HG03575 (cell line): Measurements from ENCODE around the gene LIME1.
"Not testable (repeated sequence)": the region's sequence is repeated elsewhere in the genome, so short reads cannot be mapped to it uniquely, and the experiment has no call there.

Source experiments
- ATAC-seq: cut with Tn5 transposase; IDR thresholded peaks from one replicate; pipeline ENCODE4 v1.9.1; 2021; ENCODE audit not compliant: unreplicated experiment, insufficient number of reproducible peaks, low FRiP score; ENCODE audit errors: extremely low read depth

The LIME1 gene

GRCh38 chr20:63765902-63766301, 29.4 kb downstream of the LIME1 start:
- no peak for ATAC-seq

DNA sequence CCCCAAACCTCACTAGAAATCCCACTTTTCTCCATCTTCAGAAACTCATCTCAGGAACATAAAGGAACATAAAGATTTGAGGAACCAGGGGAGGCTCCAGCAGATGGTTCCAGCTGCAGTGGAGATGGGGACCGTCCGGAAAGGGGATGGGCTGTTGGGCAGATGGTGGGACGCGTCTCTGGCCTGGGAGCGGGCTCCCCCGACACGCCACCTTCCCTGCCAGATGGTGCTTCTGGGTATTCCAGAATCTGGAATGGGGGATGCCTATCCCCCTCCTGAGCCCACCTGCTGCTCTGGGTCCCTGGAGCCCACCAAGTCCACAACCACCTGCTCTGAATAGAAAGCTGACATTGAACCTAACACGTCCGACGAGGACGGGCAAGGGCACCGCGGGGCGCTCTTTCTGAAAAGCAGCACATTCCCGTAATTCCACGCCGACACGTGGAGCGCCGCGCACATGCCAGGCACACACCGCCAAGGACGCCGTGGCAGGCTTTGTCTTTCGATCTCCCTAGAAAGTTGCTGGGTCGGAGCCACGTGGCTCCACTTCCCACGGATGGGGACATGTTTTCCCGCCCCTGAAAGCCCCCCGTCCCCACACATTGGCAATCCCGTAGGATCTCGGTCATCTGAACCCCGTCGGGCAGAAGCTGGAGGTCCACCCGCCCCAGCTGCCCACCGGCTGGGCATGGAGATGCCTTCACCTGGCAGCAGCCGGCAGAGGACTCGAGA, 30.4 kb downstream of the LIME1 start:
- ATAC-seq = no peak

- no peak for ATAC-seq
Measured at GRCh38 chr20:63767456-63767855, 31.0 kb downstream of the LIME1 start.

GRCh38 chr20:63767886-63768285, 31.4 kb downstream of the LIME1 start:
- ATAC-seq = no peak

GRCh38 chr20:63768591-63769515, 32.4 kb downstream of the LIME1 start:
- ATAC-seq = no peak

- no peak for ATAC-seq
Measured at GRCh38 chr20:63769891-63770474, 33.5 kb downstream of the LIME1 start.

GRCh38 chr20:63771046-63771707, 34.7 kb downstream of the LIME1 start:
- ATAC-seq = no peak

DNA sequence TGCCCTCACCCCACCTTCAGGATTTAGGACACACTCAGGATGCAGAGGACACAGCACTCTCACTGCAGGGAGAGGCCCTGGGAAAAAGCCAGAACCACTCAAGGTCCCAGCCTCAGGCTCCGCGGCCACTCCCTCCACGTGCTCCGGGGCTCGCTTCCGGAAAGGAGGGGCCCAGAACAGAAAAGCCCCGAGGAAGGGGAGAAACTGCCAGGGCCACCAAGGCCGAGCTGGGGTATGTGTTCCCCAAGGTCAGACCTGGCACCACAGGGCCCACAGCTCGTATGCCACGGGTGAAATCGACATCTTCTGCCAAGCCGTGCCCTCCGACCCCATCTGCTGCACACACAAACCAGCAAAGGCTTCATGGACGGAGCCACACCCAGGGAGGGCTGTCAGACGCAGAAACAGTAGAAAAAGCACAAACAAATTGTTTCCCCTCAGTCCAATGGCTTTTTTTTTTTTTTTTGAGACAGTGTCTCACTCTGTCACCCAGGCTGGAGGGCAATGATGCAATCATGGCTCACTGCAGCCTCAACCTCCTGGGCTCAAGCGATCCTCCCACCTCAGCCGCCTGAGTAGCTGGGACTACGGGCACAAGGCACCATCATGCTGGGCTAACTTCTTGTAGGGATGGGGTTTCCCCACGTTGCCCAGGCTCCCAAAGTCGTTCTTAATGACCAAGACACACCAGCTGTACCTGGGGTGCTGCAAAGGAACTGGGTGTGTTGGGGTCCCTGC, 36.5 kb downstream of the LIME1 start:
- ATAC-seq = no peak

DNA sequence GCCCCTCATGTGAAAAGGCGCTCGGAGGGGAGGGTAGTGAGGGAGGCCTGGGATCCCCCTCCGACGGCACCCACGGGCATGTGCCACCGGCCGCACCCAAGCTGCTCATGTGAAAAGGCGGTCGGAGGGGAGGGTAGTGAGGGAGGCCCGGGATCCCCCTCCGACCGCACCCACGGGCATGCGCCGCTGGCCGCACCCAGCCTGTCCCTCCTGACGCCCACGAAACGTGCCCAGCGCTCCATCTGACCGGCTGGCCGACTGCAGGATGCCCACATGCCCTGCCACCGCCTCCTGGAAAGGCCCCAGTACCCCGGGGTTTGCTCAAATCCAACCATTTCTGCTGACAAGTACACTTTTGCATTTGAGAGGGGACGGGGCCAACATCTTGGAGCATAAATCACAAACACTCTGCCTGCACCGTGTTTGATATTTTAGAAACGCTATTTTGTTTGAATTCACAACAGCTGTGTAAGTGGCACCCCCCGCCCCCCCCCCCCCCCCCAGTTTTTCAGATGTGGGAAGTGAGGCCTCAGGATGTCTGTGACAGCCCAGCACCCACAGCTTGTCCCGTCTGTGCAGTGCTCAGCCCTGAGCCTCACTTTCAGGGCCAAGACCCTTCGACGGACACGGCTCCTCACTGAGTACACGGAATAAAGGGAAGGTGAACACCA, 37.2 kb downstream of the LIME1 start:
- no peak for ATAC-seq

GRCh38 chr20:63774306-63774705, 37.8 kb downstream of the LIME1 start:
- no peak for ATAC-seq

DNA sequence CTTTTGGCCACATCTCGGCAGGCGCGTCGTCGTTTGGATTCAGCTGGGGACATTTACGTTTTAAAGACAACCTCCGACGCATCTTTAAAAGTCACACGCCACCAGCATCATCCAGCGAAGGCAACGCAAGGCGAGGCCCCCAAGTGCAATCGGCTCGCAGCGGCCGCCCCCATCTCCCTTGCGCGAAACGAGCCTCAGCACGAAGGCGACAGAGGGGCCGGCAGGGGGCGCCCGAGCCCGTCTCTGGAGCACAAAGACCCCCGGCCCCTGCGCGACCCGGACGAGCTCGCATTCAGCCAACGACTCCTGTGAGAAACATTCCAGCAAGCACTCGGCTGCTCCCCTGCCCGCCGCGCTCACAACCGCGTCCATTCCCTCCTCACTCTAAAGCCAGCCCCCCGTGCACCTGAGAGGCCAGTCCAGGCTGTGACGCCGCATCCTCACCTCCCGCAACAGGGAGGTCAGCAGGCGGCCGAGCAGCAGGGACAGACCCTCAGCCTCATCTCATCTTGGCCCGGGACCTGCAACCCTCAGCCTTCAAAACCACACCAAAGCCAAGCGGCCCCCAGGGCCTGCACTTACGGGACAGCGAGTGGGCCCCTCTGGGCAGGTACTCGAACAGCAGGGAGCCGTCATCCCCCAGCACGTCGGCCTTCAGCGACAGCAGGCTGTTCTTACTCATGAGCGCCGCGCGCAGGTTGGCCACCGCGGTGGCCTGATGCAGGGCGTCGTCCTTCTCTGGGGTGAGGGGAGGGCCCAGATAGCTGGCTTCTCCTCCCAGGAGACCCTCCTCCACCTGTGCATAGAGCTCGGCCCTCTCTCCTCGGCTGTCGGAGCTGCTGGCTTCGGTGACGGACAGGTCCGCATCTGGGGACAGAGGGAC, 38.9 kb downstream of the LIME1 start:
- no peak for ATAC-seq

DNA sequence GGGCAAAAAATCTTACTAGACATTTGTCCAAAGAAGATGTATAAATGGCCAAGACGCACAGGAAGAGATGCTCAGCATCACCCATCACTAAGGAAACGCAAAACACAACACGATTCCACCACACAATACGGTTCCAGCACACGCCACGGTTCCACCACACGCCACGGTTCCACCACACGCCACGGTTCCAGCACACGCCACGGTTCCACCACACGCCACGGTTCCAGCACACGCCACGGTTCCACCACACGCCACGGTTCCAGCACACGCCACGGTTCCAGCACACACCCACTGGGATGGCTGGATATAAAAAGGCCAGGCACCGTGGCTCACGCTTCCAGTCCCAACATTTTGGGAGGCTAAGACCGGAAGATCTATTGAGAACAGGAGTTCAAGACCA, 40.4 kb downstream of the LIME1 start:
- not testable (repeated sequence) for ATAC-seq

GRCh38 chr20:63777614-63778013, 41.1 kb downstream of the LIME1 start:
- no peak for ATAC-seq

DNA sequence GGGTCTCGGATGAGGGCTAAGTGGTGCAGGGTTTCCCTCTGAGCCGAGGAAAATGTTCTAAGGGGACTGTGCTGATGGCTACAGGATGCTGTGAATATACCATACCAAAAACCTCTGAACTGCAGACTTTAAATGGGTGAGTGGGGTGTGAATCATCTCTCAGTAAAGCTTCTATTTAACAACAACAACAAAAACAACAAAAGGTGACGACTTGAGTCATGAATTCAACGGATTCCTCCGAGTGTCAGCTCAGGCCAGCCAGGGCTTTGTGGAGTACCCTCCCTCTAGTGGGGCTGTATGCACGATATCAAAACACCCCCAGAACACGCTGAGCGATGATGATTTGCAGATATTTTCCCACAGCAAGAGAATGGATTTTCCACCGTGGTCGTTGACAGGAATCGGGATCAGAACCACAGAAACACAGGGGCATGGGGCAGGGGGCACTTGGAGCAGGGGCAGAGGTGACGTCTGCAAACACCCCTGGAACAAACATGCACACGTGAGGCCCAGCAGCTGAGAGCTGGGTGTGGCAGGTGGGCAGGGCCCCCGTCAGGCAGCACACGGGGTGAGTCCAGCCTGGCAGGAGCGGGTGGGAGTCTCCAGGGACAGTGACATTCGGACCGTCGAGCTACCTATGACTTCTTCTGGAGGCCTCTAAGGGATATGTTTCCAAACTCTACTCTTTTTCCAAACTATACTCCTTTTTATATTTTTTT, 41.7 kb downstream of the LIME1 start:
- ATAC-seq = no peak

- no peak for ATAC-seq
Measured at GRCh38 chr20:63778857-63779256, 42.4 kb downstream of the LIME1 start.

DNA sequence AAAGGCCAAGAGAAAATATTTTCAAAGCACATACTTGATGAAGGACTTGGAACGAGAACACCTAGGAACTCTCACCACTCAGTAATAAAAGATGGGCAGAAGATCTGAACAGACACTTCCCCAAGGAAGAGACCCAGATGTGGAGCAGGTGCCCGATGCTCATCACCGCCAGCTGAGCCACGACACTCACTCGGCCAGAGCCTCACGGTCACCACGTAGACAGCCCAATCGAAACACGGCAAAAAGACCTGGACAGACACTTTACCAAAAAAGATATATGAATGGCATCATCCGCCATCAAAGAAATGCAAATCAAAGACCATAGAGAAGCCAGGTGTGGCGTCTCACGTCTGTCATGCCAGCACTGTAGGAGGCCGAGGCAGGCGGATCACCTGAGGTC, 44.7 kb downstream of the LIME1 start:
- no peak for ATAC-seq

DNA sequence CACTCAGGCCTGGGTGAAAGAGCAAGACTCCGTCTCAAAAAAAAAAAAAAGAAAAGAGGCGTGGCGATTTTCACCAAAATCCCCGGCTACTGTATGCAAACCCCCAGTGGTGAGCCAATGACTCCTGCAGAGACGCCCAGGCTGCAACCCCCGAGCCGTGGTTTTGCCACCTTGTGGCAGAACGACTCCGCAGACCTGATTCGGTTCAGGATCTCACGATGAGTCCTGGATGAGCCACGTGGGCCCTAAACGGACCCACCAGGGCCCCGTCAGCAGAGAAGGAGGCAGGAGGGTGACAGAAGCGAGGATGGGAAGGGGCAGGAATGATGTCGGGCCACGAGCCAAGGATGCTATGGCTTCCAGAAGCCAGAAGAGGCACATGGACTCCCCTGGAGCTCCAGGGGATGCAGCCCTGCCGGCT, 45.6 kb downstream of the LIME1 start:
- no peak for ATAC-seq
